H9 (cell line): Measurements from ENCODE around the gene PCYT1A. TPM values are rescaled to one million over a fixed set of nuclear protein-coding genes. Genes with fewer than 3 reads are reported as not detected.

Experiments
- DNase-seq: peaks from one replicate; pipeline ENCODE4 v3.0.0-alpha.2; 2017
- H2AFZ ChIP-seq: one replicate; pipeline ENCODE4 v1.6.1; 2013; ENCODE audit warnings: mild to moderate bottlenecking, low read length, control low read depth, moderate library complexity
- H2AK5ac ChIP-seq: 2 replicates; pipeline ENCODE4 v1.6.1; 2013; ENCODE audit warnings: low read length, control low read depth, mixed read lengths; ENCODE audit not compliant: insufficient read length
- H2BK120ac ChIP-seq: one replicate; pipeline ENCODE4 v1.6.1; 2013; ENCODE audit warnings: low read depth, mild to moderate bottlenecking, low read length, control low read depth, inconsistent platforms; ENCODE audit not compliant: poor library complexity, severe bottlenecking
- H2BK12ac ChIP-seq: 2 replicates; pipeline ENCODE4 v1.6.1; 2013; ENCODE audit warnings: low read length, control low read depth, mixed read lengths, low read depth; ENCODE audit not compliant: insufficient read length
- H2BK15ac ChIP-seq: 2 replicates; pipeline ENCODE4 v1.6.1; 2013; ENCODE audit warnings: low read depth, low read length, control low read depth
- H2BK20ac ChIP-seq: one replicate; pipeline ENCODE4 v1.6.1; 2013; ENCODE audit warnings: low read depth, mild to moderate bottlenecking, low read length, control low read depth, inconsistent platforms; ENCODE audit not compliant: poor library complexity, severe bottlenecking
- H2BK5ac ChIP-seq: 2 replicates; pipeline ENCODE4 v1.6.1; 2013; ENCODE audit warnings: low read length, control low read depth, mixed read lengths; ENCODE audit not compliant: insufficient read length
- H3K14ac ChIP-seq: 2 replicates; pipeline ENCODE4 v1.6.1; 2013; ENCODE audit warnings: low read length, control low read depth; ENCODE audit not compliant: insufficient read depth
- H3K18ac ChIP-seq: 2 replicates; pipeline ENCODE4 v1.6.1; 2013; ENCODE audit warnings: low read depth, mild to moderate bottlenecking, mixed read lengths, low read length, control low read depth; ENCODE audit not compliant: insufficient read length
- H3K23ac ChIP-seq: 2 replicates; pipeline ENCODE4 v1.6.1; 2013; ENCODE audit warnings: low read length, control low read depth, mixed read lengths, low read depth; ENCODE audit not compliant: insufficient read length
- H3K23me2 ChIP-seq: 2 replicates; pipeline ENCODE4 v1.6.1; 2013; ENCODE audit warnings: low read depth, mild to moderate bottlenecking, mixed read lengths, low read length, control low read depth; ENCODE audit not compliant: insufficient read length, poor library complexity, severe bottlenecking
- H3K27ac ChIP-seq: 2 replicates; pipeline ENCODE4 v1.5.1; 2013; ENCODE audit warnings: low read length, control low read depth, mixed read lengths, low read depth; ENCODE audit not compliant: insufficient read length
- H3K27me3 ChIP-seq: 2 replicates; pipeline ENCODE4 v1.6.1; 2013; ENCODE audit warnings: low read length, control low read depth, inconsistent platforms; ENCODE audit not compliant: insufficient read depth
- H3K4ac ChIP-seq: 2 replicates; pipeline ENCODE4 v1.6.1; 2013; ENCODE audit warnings: low read depth, mild to moderate bottlenecking, control low read depth, inconsistent platforms, low read length, moderate library complexity
- H3K4me1 ChIP-seq: 2 replicates; pipeline ENCODE4 v1.6.1; 2013; ENCODE audit warnings: low read length, control low read depth, inconsistent platforms; ENCODE audit not compliant: insufficient read depth
- H3K4me2 ChIP-seq: 2 replicates; pipeline ENCODE4 v1.6.1; 2013; ENCODE audit warnings: low read length, control low read depth, mixed read lengths; ENCODE audit not compliant: insufficient read length, insufficient read depth
- H3K56ac ChIP-seq: 2 replicates; pipeline ENCODE4 v1.6.1; 2013; ENCODE audit warnings: low read depth, mild to moderate bottlenecking, mixed read lengths, low read length, control low read depth; ENCODE audit not compliant: insufficient read length
- H3K79me1 ChIP-seq: 2 replicates; pipeline ENCODE4 v1.6.1; 2013; ENCODE audit warnings: low read depth, mild to moderate bottlenecking, moderate library complexity, low read length, control low read depth, inconsistent platforms; ENCODE audit not compliant: insufficient read depth, poor library complexity, severe bottlenecking
- H3K79me2 ChIP-seq: 2 replicates; pipeline ENCODE4 v1.6.1; 2013; ENCODE audit warnings: low read length, control low read depth, inconsistent platforms; ENCODE audit not compliant: insufficient read depth
- H3K9ac ChIP-seq: 2 replicates; pipeline ENCODE4 v1.6.1; 2013; ENCODE audit warnings: low read length, control low read depth, mixed read lengths; ENCODE audit not compliant: insufficient read length; ENCODE audit errors: extremely low read depth
- H3K9me3 ChIP-seq: one replicate; pipeline ENCODE4 v1.6.1; 2013; ENCODE audit warnings: low read depth, low read length, inconsistent platforms; ENCODE audit not compliant: control insufficient read depth
- H3T11ph ChIP-seq: one replicate; pipeline ENCODE4 v1.6.1; 2013; ENCODE audit warnings: mild to moderate bottlenecking, low read length, control low read depth, inconsistent platforms
- H4K20me1 ChIP-seq: one replicate; pipeline ENCODE4 v1.6.1; 2013; ENCODE audit not compliant: control insufficient read depth, insufficient read length, insufficient read depth
- H4K5ac ChIP-seq: 2 replicates; pipeline ENCODE4 v1.6.1; 2013; ENCODE audit warnings: low read depth, mild to moderate bottlenecking, mixed read lengths, low read length, control low read depth; ENCODE audit not compliant: insufficient read length
- H4K8ac ChIP-seq: replicated peaks from 2 replicates; pipeline ENCODE4 v1.6.1; 2013; ENCODE audit warnings: low read length, control low read depth, mixed read lengths, low read depth; ENCODE audit not compliant: insufficient read length
- H4K91ac ChIP-seq: 2 replicates; pipeline ENCODE4 v1.6.1; 2013; ENCODE audit warnings: low read depth, mild to moderate bottlenecking, moderate library complexity, mixed read lengths, low read length, control low read depth; ENCODE audit not compliant: insufficient read length
- H3K27ac Mint-ChIP-seq, 3 experiments: 2 replicates in 2 of 3; 3 replicates in 1 of 3; pipeline ENCODE4 v1.8.0; 2020 to 2021; ENCODE audit warnings: mixed read lengths in 3 of 3, mild to moderate bottlenecking in 1 of 3, moderate library complexity in 1 of 3
- H3K27me3 Mint-ChIP-seq: 2 replicates; pipeline ENCODE4 v1.8.0; 2021; ENCODE audit warnings: low read depth, mild to moderate bottlenecking, moderate library complexity, mixed read lengths
- H3K36me3 Mint-ChIP-seq, 3 experiments: 2 replicates in 2 of 3; 3 replicates in 1 of 3; pipeline ENCODE4 v1.8.0; 2020 to 2021; ENCODE audit warnings: low read depth in 3 of 3, mixed read lengths in 3 of 3; ENCODE audit not compliant: insufficient read depth in 1 of 3
- H3K4me1 Mint-ChIP-seq, 2 experiments: 2 replicates each; pipeline ENCODE4 v1.8.0; 2020; ENCODE audit warnings: mixed read lengths in 2 of 2
- H3K4me3 Mint-ChIP-seq, 2 experiments: 2 replicates in 1 of 2; 3 replicates in 1 of 2; pipeline ENCODE4 v1.8.0; 2020 to 2021; ENCODE audit warnings: mild to moderate bottlenecking in 2 of 2, mixed read lengths in 2 of 2, moderate library complexity in 1 of 2
- H3K9me3 Mint-ChIP-seq, 2 experiments: 2 replicates in 1 of 2; 3 replicates in 1 of 2; pipeline ENCODE4 v1.8.0; 2020; ENCODE audit warnings: mild to moderate bottlenecking in 2 of 2, mixed read lengths in 2 of 2, moderate library complexity in 1 of 2
- CTCF ChIP-seq: fragments of 200-600 bp; sonication (generic); conservative IDR thresholded peaks from 3 replicates; pipeline ENCODE4 v1.8.0; 2021; ENCODE audit warnings: antibody characterized with exemption, mild to moderate bottlenecking
- WGBS: extraction: QIAGEN DNeasy Blood & Tissue Kit; methylation state at CpG from one replicate; pipeline ENCODE4 v1.1.7; 2013; ENCODE audit warnings: missing lambda C conversion rate, low lambda C conversion rate, mixed read lengths; ENCODE audit not compliant: insufficient read length; ENCODE audit errors: extremely low coverage; 5-methylcytosine and 5-hydroxymethylcytosine counted together
- total RNA-seq: library from RNA; stranded (reverse); gene quantifications from 2 replicates; pipeline ENCODE4 v1.2.1, GENCODE V29; 2021

The PCYT1A gene
- total RNA-seq, 1 experiment from 2014 or later = 31.6 TPM

GRCh38 chr3:196334982-196335381 is 47.5 kb upstream of the PCYT1A start:
- Histone ChIP-seq H4K20me1 (no peaks in the 10 kb centered on the region), H3K56ac (no peak overlapping the region), H3K4me2 (no peak overlapping the region), H3K79me1 (no peaks in the 10 kb centered on the region), H3K27me3 (no peaks in the 10 kb centered on the region), H3K14ac (no peak overlapping the region), H2BK15ac (no peak overlapping the region), H2AFZ (no peak overlapping the region), H3K27ac (no peak overlapping the region), H3K4me1 (no peaks in the 10 kb centered on the region), H3K23ac (no peak overlapping the region), H2BK5ac (no peak overlapping the region), H3K9ac (no peak overlapping the region), H2BK12ac (no peak overlapping the region), H3T11ph (no peak overlapping the region), H4K5ac (no peak overlapping the region), H3K79me2 (no peaks in the 10 kb centered on the region), H3K18ac (no peak overlapping the region), H2BK120ac (no peak overlapping the region), H2AK5ac (no peak overlapping the region), H4K91ac (no peak overlapping the region), H3K9me3 (no peaks in the 10 kb centered on the region), H4K8ac (no peak overlapping the region), H2BK20ac (no peak overlapping the region), H3K23me2 (no peaks in the 10 kb centered on the region), H3K4ac (no peak overlapping the region)
- no peak for TF ChIP-seq CTCF
- no peaks in the 10 kb centered on the region for H3K36me3 Mint-ChIP-seq
- WGBS = no CpG with 5 or more reads among the region's 1 CpG
- H3K27me3 Mint-ChIP-seq = no peaks in the 10 kb centered on the region; the same call in 1 of the 2 replicates
- peaks cover 3 to 4% of the 10 kb centered on the region in 2 experiments; a peak in 2 of 4 replicates for H3K4me1 Mint-ChIP-seq
- no peaks in the 10 kb centered on the region for H3K9me3 Mint-ChIP-seq
- H3K4me3 Mint-ChIP-seq = no peak overlapping the region
- DNase-seq = no peak
- H3K27ac Mint-ChIP-seq = no peak overlapping the region
